Natural killer cell (primary cell): ENCODE data around the gene AP3D1. TPM values are rescaled to one million over a fixed set of nuclear protein-coding genes. Genes with fewer than 3 reads are reported as not detected.
"Not testable (repeated sequence)": the region's sequence is repeated elsewhere in the genome, so short reads cannot be mapped to it uniquely, and the experiment has no call there.

Source experiments
- ATAC-seq, 3 donors: fragments of 150-1000 bp in 2 of 3; fragments of 200-7000 bp in 1 of 3; cut with Tn5 transposase; 1 replicate in 1 of 3; 2 replicates in 2 of 3; pipeline ENCODE4 v1.10.0; 2021; ENCODE audit warnings: mild to moderate bottlenecking in 2 of 3, moderate library complexity in 2 of 3
- DNase-seq, 2 donors: peaks; one replicate each; pipeline versions ENCODE4 v3.0.0 to v3.0.0-alpha.2; 2013 to 2021; ENCODE audit warnings: mixed read lengths in 1 of 2
- H3K27ac ChIP-seq: one replicate; pipeline ENCODE4 v1.5.1; 2013; ENCODE audit warnings: mild to moderate bottlenecking, low read length
- H3K27me3 ChIP-seq: one replicate; pipeline ENCODE4 v1.6.1; 2013; ENCODE audit warnings: low read length; ENCODE audit not compliant: control insufficient read depth, insufficient read depth
- H3K36me3 ChIP-seq: one replicate; pipeline ENCODE4 v1.6.1; 2013; ENCODE audit warnings: low read length; ENCODE audit not compliant: control insufficient read depth, insufficient read depth
- H3K4me1 ChIP-seq: one replicate; pipeline ENCODE4 v1.6.1; 2013; ENCODE audit warnings: low read length; ENCODE audit not compliant: control insufficient read depth, insufficient read depth
- H3K4me3 ChIP-seq: one replicate; pipeline ENCODE4 v1.5.1; 2013; ENCODE audit warnings: low read length
- H3K9me3 ChIP-seq: one replicate; pipeline ENCODE4 v1.6.1; 2013; ENCODE audit warnings: low read length; ENCODE audit not compliant: control insufficient read depth, insufficient read depth
- H3K27ac Mint-ChIP-seq, 2 donors: one replicate each; pipeline ENCODE4 v1.8.0; 2022; ENCODE audit warnings: mild to moderate bottlenecking in 2 of 2, mixed read lengths in 2 of 2, moderate library complexity in 1 of 2
- H3K27me3 Mint-ChIP-seq, 2 donors: one replicate each; pipeline ENCODE4 v1.8.0; 2022; ENCODE audit warnings: low read depth in 2 of 2, mixed read lengths in 2 of 2
- H3K36me3 Mint-ChIP-seq: one replicate; pipeline ENCODE4 v1.8.0; 2022; ENCODE audit warnings: mixed read lengths
- H3K4me1 Mint-ChIP-seq, 2 donors: one replicate each; pipeline ENCODE4 v1.8.0; 2022; ENCODE audit warnings: mixed read lengths in 2 of 2
- H3K4me3 Mint-ChIP-seq: one replicate; pipeline ENCODE4 v1.8.0; 2022; ENCODE audit warnings: mild to moderate bottlenecking, moderate library complexity, mixed read lengths
- H3K9me3 Mint-ChIP-seq, 2 donors: one replicate each; pipeline ENCODE4 v1.8.0; 2022; ENCODE audit warnings: mixed read lengths in 2 of 2
- CTCF ChIP-seq: fragments of 200-600 bp; IDR thresholded peaks from one replicate; pipeline ENCODE4 v1.8.0; 2022; ENCODE audit warnings: antibody characterized with exemption
- WGBS: methylation state at CpG from one replicate; pipeline ENCODE4 v1.1.7; 2013; ENCODE audit warnings: missing lambda C conversion rate; ENCODE audit not compliant: insufficient coverage; 5-methylcytosine and 5-hydroxymethylcytosine counted together
- intact Hi-C: fragments of 100-400 bp; cut with micrococcal nuclease; formaldehyde crosslinking; loops from one replicate; pipeline ENCODE4 v1.14.2; 2022
- total RNA-seq, 4 donors: library from RNA; stranded (reverse); fragments of 120-200 nt in 1 of 4; gene quantifications; one replicate each; pipeline versions ENCODE4 v1.2.3 to v1.2.4, GENCODE V29; 2013 to 2022

AP3D1 gene
- total RNA-seq, 3 donors from 2014 or later (not counting 1 experiment from before 2014, with no cell fraction given), result 74.6 to 93.1 (median 87.5) TPM

- Mint-ChIP-seq H3K9me3 (no peaks in the 10 kb centered on the region), H3K4me1 (no peaks in the 10 kb centered on the region), H3K36me3 (no peaks in the 10 kb centered on the region), H3K27me3 (no peaks in the 10 kb centered on the region), H3K4me3 (no peak overlapping the region), H3K27ac (no peak overlapping the region)
- DNase-seq (no peak), ATAC-seq (no peak)
- TF ChIP-seq CTCF, result no peak
- H3K36me3 ChIP-seq, result peaks cover 35% of the 10 kb centered on the region
- intact Hi-C loops, result no loop called here
- H3K4me1 ChIP-seq, result no peaks in the 10 kb centered on the region
- no peaks in the 10 kb centered on the region for H3K27me3 ChIP-seq
- WGBS, result 97% methylated on average over 28 of the region's 28 CpGs
- H3K27ac ChIP-seq, result no peak overlapping the region
- no peak overlapping the region for H3K4me3 ChIP-seq
- H3K9me3 ChIP-seq, result no peaks in the 10 kb centered on the region
Measured at GRCh38 chr19:2129892-2130770, 21.2 kb downstream of the AP3D1 start.

- DNase-seq, result no peak
- Mint-ChIP-seq H3K4me1 (no peaks in the 10 kb centered on the region), H3K4me3 (no peak overlapping the region), H3K27me3 (no peaks in the 10 kb centered on the region), H3K36me3 (no peaks in the 10 kb centered on the region), H3K27ac (no peak overlapping the region), H3K9me3 (no peaks in the 10 kb centered on the region)
- no peak for ATAC-seq
- TF ChIP-seq CTCF, result no peak
- Histone ChIP-seq H3K27me3 (no peaks in the 10 kb centered on the region), H3K4me1 (no peaks in the 10 kb centered on the region), H3K36me3 (peaks cover 35% of the 10 kb centered on the region), H3K4me3 (no peak overlapping the region), H3K27ac (no peak overlapping the region), H3K9me3 (no peaks in the 10 kb centered on the region)
- 98% methylated on average over 11 of the region's 11 CpGs for WGBS
- intact Hi-C loops, result no loop called here
Measured at GRCh38 chr19:2129486-2129885, 21.9 kb downstream of the AP3D1 start.

GRCh38 chr19:2129022-2129421 lies 22.3 kb downstream of the AP3D1 start:
- no peak overlapping the region for H3K27ac ChIP-seq
- H3K4me3 Mint-ChIP-seq, result no peak overlapping the region
- DNase-seq (no peak), ATAC-seq (no peak)
- H3K36me3 ChIP-seq, result peaks cover 38% of the 10 kb centered on the region
- H3K27ac Mint-ChIP-seq, result no peak overlapping the region
- no peak for TF ChIP-seq CTCF
- no peaks in the 10 kb centered on the region for H3K9me3 Mint-ChIP-seq
- H3K9me3 ChIP-seq, result no peaks in the 10 kb centered on the region
- no peaks in the 10 kb centered on the region for H3K4me1 Mint-ChIP-seq
- WGBS, result 94% methylated on average over 20 of the region's 21 CpGs
- intact Hi-C loops, result no loop called here
- H3K4me1 ChIP-seq, result no peaks in the 10 kb centered on the region
- no peaks in the 10 kb centered on the region for H3K27me3 Mint-ChIP-seq
- no peaks in the 10 kb centered on the region for H3K27me3 ChIP-seq
- no peak overlapping the region for H3K4me3 ChIP-seq
- no peaks in the 10 kb centered on the region for H3K36me3 Mint-ChIP-seq

- 97% methylated on average over 14 of the region's 34 CpGs for WGBS
Measured at GRCh38 chr19:2128252-2128651, 23.1 kb downstream of the AP3D1 start.

More at GRCh38 chr19:2128252-2128651, 23.1 kb downstream of the AP3D1 start:
- H3K27ac ChIP-seq, H3K36me3 Mint-ChIP-seq, H3K27me3 ChIP-seq, H3K4me1 Mint-ChIP-seq, H3K9me3 ChIP-seq, DNase-seq, H3K9me3 Mint-ChIP-seq, H3K27ac Mint-ChIP-seq, H3K27me3 Mint-ChIP-seq, H3K4me3 Mint-ChIP-seq, H3K4me1 ChIP-seq, intact Hi-C loops, ATAC-seq, H3K4me3 ChIP-seq: not testable (repeated sequence)
- peaks cover 41% of the 10 kb centered on the region for H3K36me3 ChIP-seq
